ENCODE data around the gene PSENEN. TPM values are rescaled to one million over a fixed set of nuclear protein-coding genes. Genes with fewer than 3 reads are reported as not detected.
"Not testable (repeated sequence)": the region's sequence is repeated elsewhere in the genome, so short reads cannot be mapped to it uniquely, and the experiment has no call there.

Gene PSENEN
- total RNA-seq, 1 donor from 2014 or later, result 16.3 TPM

GRCh38 chr19:35772362-35772761 is 26.9 kb downstream of the PSENEN start:
- not testable (repeated sequence) for DNase-seq (ENCODE audit: low read depth in 2 of 2)

- no peak for DNase-seq (ENCODE audit: low read depth in 2 of 2)
Measured at GRCh38 chr19:35773020-35773806, 27.8 kb downstream of the PSENEN start.

DNA sequence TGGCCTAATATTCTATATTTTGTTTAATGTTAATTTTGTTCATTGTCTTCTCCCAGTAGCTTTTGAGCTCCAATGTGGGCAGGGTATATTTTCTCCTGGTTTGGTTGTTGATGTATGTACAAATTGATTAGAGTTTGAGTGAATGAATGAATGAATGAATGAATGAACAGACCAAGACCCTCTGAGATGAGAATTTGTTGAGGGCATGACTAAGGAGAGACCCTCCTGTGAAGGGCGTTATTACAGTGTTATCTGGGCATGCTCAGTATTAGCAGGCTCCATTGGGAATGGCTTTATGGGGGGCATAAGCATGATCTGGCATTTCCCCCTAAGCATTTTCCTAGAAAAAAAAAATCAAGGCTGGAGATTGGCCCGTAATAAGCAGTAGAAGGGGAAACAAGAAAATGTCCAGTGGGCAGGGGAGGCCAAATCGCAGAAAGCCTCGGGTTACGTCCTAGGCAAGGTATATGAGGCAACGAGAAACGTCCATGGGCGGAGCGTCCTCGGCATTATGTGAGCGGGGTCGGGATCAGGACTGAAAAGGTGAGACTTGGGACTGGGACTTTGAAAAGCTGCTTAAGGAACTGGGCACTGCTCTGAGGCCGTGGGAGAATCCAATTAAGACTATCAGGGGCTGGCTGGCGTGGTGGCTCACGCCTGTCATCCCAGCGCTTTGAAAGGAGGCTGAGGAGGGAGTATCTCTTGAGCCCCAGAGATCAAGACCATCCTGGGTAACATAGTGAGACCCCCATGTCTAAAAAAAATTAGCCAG is 29.0 kb downstream of the PSENEN start:
- no peak for DNase-seq (ENCODE audit: low read depth in 2 of 2)

- DNase-seq (ENCODE audit: low read depth in 2 of 2), result no peak
Measured at GRCh38 chr19:35775046-35775297, 29.5 kb downstream of the PSENEN start.

DNA sequence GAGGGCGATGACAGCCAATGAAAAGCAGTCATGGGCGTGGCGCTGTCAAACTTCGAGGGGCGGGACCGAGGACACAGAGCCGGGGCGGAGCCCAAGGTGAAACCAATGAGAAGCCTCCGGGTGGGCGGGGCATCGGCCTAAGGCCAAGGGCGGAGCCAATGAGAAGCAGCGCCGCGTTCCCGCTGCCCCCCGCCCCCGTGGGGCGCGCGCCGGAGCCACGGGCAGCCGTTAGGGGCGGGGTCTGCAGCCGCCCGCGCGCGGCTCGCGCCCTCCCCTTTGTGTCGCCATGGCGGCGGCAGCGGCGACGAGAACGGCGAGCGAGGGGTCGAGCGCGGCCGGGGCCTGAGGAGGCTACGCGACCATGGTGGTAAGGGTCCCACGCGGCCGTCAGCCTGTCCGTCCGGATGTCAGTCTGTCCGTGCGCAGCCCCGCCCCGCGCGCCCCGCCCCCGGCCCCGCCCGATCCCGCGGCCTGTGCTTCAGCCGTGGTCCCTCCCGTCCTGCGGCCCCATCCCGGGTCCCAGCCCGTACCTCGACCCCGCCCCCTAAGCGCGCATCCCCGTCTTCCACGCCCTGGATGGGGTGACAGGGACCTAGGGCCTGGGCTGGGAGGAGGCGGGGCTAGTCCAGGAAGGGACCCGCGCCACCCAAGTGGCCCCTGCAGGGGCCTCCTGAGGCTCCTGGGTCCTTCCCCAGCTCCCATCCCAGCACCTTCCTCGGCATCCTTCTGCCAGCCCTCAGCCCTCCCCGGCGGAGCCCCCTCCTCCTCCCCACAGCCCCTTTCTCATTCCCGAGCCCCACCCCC is 30.0 kb downstream of the PSENEN start, which contains the start of gene ARHGAP33:
ARHGAP33 (plus strand) TSS at position 267 of the 804 bp plus-strand sequence; CDS start at position 362, 95 bp downstream.
- peak; percentile 87 to 97 for DNase-seq (ENCODE audit: low read depth in 2 of 2)

- no peak for DNase-seq (ENCODE audit: low read depth in 2 of 2)
Measured at GRCh38 chr19:35776102-35776788, 30.8 kb downstream of the PSENEN start.

DNA sequence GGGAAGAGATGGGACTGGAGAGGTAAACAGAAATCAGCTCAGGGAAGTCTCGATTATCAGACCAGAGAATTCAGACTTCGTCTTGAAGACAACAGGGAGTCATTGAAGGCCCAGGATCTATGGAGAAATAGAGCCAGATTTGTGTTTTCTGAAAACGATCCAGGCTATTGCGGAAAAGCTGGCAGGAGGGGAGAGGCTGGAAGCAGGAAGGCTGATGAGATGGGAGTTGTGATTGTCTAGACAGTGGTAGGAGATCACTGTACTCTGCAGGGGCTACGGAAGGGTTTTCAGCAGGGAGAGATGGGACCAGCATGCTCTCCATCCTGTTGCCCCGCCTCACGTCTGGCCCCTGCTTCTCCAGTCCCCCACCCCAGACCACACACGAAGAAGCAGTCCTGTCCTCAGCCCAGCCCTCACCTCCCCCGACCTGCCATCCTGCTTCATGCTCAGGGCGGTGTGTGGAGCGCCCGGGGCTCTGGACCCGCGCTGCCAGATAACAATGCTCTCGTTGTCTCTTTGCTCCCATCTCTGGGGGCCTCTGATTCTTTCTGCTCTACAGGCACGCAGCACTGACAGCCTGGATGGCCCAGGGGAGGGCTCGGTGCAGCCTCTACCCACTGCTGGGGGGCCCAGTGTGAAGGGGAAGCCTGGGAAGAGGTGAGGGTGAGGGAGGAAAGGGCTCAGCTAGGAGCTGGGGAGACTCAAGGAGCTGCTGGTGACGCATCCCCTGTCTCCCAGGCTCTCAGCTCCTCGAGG is 31.8 kb downstream of the PSENEN start:
- no peak for DNase-seq (ENCODE audit: low read depth in 2 of 2)

DNA sequence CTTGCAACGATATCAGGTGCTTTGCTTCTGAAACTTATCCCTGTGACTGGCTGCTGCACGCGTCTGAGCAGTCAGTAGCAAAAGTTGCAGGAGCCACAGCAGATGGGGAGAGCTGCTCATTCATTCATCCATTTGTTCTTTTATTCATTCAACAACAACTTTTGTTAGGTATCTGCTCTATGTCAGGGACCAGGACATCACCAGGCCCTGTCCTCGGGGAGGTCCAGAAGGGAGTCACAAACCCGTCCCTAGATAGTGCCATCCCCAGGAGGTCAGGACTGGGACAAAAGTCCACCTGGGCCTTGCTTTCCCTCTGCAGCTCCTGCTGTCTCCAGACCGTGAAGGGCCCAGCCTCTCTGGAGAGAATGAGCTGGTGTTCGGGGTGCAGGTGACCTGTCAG is 32.5 kb downstream of the PSENEN start:
- DNase-seq (ENCODE audit: low read depth in 2 of 2), result no peak

GRCh38 chr19:35779033-35779432 is 33.6 kb downstream of the PSENEN start:
- DNase-seq (ENCODE audit: low read depth in 2 of 2), result no peak

DNA sequence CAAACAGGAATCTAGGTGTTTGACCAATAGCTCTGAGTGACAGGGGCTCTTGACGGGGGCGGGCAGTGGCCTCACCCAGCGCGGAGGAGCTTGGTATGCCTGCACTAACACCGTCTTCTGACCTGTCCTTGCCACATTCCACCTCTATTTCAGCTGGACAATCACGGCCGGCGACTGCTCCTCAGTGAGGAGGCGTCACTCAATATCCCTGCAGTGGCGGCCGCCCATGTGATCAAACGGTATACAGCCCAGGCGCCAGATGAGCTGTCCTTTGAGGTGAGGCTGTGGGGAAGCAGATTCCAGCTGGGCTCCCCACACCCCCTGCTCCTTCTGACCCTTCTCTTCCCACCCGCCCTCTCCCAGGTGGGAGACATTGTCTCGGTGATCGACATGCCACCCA is 34.6 kb downstream of the PSENEN start:
- DNase-seq (ENCODE audit: low read depth in 2 of 2), result no peak

GRCh38 chr19:35780717-35781116 is 35.3 kb downstream of the PSENEN start:
- DNase-seq (ENCODE audit: low read depth in 2 of 2), result no peak

GRCh38 chr19:35781650-35782049 is 36.2 kb downstream of the PSENEN start:
- no peak for DNase-seq (ENCODE audit: low read depth in 2 of 2)

DNA sequence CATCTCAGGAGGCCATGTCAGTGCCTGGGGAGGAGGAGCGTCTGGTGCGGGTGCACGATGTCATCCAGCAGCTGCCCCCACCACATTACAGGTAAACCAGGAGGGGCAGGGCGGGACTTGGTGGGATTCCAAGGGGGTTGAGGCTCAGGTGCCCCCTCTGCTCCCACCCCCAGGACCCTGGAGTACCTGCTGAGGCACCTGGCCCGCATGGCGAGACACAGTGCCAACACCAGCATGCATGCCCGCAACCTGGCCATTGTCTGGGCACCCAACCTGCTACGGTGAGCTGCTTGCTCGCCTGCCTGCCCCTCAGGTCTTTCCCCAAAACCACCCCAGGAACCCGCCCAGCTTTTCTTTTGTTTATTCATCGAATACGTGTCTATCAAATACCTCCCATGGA is 37.1 kb downstream of the PSENEN start:
- DNase-seq (ENCODE audit: low read depth in 2 of 2), result no peak

- DNase-seq (ENCODE audit: low read depth in 2 of 2), result no peak
Measured at GRCh38 chr19:35783469-35784434, 38.3 kb downstream of the PSENEN start.

DNA sequence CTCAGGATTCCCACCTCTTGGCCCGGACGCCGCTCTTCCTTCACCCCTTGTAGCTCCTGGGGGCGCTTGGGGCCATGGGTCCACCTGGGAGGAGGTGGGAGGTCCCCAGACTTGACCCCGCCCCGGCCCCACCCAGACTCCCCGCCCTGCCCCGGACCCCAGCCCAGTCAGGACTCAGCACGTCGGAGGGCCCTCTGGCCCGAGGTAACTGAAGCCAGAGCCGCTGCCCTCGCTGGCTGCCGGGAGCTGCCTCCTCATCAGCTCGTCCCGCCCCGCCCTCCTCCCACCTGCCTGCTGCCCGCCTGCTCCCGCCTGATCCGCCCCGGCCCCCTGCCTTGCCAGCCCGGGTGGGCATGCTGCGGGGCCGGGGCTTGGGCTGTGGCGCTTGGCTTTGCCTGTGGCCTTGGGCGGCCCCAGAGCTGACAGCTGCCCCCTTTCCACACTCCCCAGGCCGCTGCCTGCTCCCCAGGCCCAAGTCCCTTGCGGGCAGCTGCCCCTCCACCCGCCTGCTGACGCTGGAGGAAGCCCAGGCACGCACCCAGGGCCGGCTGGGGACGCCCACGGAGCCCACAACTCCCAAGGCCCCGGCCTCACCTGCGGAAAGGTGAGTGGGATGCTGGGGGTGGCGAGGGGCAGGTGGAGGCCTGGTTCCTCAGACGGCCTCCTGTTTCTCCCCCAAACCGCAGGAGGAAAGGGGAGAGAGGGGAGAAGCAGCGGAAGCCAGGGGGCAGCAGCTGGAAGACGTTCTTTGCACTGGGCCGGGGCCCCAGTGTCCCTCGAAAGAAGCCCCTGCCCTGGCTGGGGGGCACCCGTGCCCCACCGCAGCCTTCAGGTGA is 39.3 kb downstream of the PSENEN start:
- DNase-seq (ENCODE audit: low read depth in 2 of 2), result no peak

- DNase-seq (ENCODE audit: low read depth in 2 of 2), result no peak
Measured at GRCh38 chr19:35785339-35785627, 39.8 kb downstream of the PSENEN start.

GRCh38 chr19:35786299-35787160 is 41.1 kb downstream of the PSENEN start:
- DNase-seq (ENCODE audit: low read depth in 2 of 2), result no peak

DNA sequence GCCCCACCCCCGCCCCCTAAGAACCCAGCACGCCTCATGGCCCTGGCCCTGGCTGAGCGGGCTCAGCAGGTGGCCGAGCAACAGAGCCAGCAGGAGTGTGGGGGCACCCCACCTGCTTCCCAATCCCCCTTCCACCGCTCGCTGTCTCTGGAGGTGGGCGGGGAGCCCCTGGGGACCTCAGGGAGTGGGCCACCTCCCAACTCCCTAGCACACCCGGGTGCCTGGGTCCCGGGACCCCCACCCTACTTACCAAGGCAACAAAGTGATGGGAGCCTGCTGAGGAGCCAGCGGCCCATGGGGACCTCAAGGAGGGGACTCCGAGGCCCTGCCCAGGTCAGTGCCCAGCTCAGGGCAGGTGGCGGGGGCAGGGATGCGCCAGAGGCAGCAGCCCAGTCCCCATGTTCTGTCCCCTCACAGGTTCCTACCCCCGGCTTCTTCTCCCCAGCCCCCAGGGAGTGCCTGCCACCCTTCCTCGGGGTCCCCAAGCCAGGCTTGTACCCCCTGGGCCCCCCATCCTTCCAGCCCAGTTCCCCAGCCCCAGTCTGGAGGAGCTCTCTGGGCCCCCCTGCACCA is 41.9 kb downstream of the PSENEN start:
- DNase-seq (ENCODE audit: low read depth in 2 of 2), result no peak
